Skeletal muscle cell (primary cell): Measurements from ENCODE around the gene SBNO1.

Experiments used
- DNase-seq: peaks from one replicate; pipeline ENCODE4 v3.0.0-alpha.2; 2010; ENCODE audit warnings: low read depth
- H3K4me3 ChIP-seq: 2 replicates; pipeline ENCODE4 v1.5.1; 2011; ENCODE audit warnings: low read depth, mild to moderate bottlenecking, control low read depth, low read length, moderate library complexity

Gene SBNO1

DNA sequence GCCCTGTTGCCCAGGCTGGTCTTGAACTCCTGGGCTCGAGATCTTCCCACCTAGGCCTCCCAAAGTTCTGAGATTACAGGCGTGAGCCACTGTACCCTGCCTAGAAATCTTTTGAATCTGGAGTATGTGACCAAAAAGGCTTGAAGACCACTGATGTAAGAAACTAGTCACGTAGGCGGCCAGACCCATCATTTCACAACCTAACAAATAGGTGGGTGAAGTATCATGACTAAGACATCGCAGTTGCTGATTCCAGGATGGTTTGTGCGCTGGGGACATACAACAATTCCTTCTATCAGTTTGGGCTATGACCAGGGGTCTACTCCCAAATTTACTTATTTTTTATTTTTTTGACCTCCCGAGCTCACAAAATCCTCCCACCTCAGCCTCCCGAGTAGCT lies 81.2 kb downstream of the SBNO1 start:
- H3K4me3 ChIP-seq = no peak overlapping the region
- DNase-seq = no peak

DNA sequence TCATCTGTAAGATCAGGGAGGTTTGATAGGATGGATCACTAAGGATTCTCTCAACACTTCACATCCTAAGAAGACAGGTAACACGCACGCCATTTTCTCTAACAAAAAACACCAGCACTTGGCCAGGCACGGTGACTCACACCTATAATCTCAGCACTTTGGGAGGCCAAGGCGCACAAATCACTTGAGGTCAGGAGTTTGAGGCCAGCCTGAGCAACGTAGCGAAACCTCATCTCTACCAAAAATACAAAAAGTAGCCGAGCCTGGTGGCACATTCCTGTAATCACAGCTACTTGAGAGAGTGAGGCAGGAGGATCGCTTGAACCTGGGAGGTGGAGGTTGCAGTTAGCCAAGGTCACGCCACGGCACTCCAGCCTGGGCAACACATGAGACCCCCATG lies 82.5 kb downstream of the SBNO1 start:
- H3K4me3 ChIP-seq = no peak overlapping the region
- DNase-seq = no peak

DNA sequence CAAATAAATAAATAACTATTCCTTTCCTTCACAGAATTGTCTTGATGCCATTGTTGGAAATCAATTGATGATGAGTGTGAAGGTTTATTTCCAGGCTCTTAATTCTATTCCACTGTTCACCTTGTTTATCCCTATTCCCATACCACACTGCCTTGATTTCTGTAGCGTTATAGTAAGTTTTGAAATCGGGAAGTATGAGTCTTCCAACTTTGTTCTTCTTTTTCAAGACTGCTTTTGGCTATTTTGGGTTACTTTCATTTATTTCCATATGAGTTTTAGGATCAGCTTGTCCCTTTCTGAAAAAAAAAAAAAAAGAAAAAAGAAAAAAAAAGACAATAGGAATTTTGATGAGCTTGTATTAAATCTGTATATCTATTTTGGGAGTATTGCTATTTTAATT lies 83.7 kb downstream of the SBNO1 start:
- no peak for DNase-seq

DNA sequence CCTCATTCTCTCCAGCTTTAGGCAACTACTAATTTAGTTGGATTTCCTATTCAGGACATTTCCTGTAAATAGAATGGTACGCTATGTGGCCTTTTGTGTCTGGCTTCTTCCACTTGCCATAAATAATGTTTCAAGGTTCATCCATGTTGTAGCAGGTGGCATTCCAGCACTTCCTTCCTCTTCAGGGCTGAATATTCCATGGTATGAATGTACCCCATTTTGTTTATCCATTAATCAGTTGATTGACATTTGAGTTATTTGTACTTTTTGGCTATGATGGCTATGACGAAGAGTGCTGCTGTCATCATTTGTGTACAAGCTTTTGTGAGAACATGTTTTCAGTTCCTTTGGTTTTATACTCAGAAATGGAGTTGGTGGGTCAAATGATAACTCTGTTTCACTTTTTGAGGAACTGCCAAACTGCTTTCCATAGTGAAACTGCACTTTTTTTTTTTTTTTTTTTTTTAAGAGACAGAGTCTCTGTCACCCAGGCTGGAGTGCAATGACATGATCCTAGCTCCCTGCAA lies 86.5 kb downstream of the SBNO1 start:
- no peak overlapping the region for H3K4me3 ChIP-seq
- no peak for DNase-seq

More for the DNA sequence above, 83.7 kb downstream of the SBNO1 start:
- H3K4me3 ChIP-seq = no peak overlapping the region

DNA sequence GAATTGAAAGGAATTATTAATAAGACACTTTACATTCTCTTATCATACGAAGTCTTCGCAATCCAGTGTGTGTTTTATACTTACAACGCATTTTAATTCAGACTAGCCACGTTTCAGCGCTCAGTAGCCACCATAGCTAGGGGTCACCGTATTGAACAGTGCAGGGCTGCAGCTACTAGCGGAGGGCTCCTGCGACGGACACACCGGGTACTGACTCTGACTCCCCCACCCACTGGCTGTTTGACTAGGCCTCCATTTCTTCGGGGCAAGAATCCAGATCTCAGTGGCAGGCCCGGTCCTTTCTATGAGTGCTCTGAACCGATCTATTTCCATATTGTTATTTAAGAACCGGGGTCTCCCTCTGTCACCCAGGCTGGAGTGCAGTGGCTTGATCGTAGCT lies 91.5 kb downstream of the SBNO1 start:
- H3K4me3 ChIP-seq = no peak overlapping the region
- DNase-seq = no peak

DNA sequence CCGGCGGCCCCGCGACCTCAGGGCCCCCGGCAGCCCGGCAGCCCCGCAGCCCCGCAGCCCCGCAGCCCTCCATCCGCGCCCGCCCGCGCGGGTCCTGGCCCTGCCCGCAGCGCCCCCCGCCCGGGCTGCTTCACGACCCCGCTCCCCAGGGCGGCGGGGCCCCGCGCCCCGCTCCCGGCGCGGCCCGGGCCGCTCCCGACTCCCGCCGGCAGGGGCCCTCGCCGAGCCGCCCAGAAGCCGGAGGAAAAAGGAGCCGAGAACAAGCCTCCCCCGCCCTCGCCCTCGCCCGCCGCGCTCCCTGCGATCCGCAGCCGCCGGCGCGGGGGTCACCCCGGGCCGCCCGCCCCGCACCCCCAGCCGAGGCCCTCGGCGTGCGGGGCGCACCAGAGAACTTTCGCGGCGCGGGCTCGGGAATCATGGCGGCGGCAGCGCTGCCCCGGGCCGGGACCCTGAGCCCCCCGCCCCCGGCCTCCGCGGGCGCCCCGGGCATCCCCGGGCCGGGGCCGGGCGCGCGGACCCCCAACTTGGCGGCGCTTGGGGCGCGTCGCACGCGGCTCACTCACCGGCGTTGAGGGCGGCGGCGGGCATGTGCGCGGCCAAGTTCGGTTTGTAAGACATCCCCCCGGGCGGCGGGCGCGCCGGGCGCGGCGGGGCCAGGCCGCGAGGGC lies 93.5 kb downstream of the SBNO1 start:
- peak overlapping the region; percentile 82 for H3K4me3 ChIP-seq
- DNase-seq = no peak

DNA sequence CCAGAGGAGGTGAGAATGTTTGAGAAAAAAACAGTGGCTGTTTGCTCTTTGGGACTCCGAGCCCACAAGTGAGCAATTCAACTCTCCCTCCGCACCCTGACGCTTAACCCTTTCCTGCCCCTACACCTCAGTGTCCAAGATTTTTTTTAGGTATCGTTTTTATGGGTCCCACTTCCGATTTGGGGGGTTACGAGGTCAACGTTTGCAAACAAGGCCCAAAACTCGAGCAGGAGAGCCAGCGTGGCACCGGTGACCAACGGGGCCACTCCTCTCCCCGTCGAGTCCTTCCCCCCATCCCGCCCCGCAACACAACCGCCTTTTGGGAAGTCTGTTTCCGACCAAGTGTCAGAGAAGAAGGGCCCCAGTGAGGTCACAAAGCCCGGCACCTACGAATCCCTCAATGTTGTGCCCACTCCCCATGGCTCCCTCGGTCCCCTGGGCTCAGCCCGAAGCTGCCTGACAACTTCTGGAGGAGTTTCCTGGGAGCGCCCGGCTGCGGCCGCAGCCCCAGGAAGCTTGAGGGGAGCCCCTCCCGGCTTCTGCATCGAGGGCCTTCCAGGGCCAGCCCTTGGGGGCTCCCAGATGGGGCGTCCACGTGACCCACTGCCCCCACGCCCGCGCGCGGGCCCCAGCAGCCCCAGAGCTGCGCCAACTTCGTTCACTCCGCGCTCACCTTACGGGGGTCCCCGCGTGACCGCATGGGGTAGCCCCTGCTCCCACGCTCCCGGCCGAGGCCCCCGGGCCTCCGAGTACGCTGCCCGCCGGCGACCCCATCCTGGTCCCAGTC lies 94.2 kb downstream of the SBNO1 start:
- peak overlapping the region; percentile 82 for H3K4me3 ChIP-seq
- DNase-seq = no peak

DNA sequence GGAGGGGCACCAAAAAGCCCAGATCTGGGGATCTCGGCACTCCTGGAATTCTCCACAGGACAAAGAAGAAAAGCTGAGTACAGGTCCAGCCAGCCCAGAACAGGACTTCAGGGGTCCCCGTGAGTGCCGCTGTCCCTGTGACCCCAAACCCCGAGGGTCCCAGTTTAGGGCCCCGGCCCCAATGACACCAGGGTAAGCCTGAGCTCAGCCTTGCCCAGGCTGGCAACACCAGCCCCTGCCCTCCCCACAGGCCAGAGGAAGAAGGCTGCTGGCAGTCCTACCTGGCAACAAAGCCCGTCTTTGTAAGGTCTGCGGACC lies 94.8 kb downstream of the SBNO1 start:
- H3K4me3 ChIP-seq = peak overlapping the region; percentile 82
- no peak for DNase-seq

DNA sequence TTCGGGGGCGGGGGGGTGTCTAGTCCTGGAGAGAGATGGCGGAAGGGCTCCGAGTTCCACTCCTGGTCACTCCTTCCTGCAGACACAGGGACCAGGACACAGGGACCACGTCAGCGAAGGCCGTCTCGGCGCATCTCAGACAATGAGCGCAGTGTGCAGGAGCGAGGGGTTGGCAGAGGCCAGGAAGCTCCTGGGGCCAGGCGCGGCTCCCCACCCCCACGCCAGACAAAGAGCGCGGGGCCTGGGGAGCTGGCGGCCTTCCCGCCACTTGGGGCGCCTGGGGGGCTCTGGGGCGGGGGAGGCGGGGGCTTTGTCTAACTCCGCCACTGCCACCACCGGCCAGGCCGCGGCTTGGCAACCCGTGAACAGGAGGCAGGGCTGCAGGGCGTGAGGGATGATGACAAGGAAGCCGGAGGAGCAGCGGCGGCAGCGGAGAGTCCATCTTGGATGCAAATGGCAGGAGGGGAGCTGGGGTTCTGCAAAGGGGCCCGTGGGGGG lies 95.2 kb downstream of the SBNO1 start:
- peak overlapping the region; percentile 82 for H3K4me3 ChIP-seq
- DNase-seq = peak; percentile 39

DNA sequence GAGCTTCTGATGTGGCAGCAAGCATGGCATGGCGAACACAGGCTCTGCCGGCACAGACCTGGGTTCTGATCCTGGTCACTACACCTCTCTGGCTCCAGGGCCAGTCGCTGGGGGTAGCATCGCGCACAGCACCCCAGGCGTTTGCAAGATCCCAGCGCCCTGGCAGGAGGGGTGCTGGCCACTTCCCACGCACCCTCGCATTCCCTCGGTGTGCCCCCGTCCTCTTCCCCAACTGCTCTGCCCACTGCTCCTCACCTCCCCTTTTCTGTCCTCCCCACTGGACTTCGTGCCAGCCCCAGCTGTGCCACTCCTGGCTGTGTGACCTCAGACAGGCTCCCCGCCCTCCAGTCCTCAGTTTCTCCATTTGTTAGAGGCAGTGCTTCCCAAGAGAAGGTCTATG lies 95.8 kb downstream of the SBNO1 start:
- DNase-seq = no peak
- peak overlapping the region; percentile 82 for H3K4me3 ChIP-seq

DNA sequence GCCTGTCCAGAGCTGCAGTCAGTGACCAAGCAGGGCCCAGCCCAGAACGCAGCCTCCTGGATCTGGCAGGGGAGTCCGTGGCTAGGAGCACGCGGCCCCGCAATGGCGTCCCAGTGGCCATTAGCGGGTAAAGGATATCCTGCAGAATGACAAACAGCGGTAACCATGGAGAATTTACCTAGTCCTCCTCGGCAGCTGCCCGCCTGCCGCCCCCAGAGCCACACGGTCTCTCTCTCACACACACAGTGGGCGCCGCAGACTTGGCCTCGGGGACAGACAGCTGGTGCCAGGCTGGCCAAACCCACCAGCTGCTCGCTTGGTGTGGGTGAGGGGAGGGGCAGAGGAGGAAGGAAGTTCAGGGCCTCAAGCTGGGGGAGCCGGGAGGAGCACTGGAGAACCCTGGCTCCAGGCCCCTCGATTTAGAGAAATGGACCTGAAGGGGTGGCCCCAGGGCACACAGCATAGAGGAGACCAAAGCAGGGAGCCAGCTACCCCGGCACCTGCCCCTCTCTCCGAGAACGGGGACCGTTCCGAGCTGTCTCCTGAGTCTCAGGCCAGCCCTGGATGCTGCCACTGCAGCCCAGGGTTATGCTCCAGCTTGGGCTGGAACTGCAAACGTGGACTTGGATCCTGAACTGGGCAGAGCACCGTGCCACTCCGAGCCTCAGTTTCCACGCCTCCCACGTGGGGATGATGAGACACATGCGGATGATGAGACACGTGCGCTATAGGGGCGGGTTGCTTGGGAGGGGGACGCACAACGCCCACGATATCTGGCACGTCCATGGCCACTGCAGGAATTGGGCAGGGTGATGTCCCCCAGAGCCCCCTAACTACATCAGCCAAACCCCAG lies 96.4 kb downstream of the SBNO1 start:
- DNase-seq = peak; percentile 31
- peak overlapping the region; percentile 7 for H3K4me3 ChIP-seq

DNA sequence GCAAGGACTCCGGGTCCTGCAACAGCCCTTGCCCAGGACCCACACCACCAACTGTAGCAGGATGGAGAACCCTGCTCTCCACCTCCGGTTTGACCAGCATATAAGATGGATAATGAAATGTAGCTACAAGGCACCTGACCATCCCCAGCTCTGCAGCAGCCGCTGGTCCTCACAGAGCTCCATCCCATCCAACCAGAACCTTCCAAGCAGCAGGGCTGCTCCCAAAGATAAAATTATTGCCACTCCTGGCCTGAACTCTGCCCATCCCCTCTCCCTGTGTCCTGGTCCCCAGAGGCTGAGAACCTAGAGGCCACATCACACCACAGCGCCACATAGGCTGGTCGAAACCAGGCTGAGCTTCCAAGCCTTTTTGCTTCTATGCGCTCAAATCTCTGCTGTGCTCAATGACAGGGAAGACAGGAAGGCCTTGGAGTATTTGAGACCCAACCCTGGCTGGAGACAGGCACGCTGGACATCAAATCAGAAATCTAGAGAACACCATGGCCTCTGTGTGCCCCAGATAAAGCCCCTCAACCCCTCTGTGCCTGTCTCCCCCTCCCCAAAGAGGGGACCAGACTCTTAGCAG lies 97.2 kb downstream of the SBNO1 start:
- no peak for DNase-seq
- peak overlapping the region; percentile 7 for H3K4me3 ChIP-seq

DNA sequence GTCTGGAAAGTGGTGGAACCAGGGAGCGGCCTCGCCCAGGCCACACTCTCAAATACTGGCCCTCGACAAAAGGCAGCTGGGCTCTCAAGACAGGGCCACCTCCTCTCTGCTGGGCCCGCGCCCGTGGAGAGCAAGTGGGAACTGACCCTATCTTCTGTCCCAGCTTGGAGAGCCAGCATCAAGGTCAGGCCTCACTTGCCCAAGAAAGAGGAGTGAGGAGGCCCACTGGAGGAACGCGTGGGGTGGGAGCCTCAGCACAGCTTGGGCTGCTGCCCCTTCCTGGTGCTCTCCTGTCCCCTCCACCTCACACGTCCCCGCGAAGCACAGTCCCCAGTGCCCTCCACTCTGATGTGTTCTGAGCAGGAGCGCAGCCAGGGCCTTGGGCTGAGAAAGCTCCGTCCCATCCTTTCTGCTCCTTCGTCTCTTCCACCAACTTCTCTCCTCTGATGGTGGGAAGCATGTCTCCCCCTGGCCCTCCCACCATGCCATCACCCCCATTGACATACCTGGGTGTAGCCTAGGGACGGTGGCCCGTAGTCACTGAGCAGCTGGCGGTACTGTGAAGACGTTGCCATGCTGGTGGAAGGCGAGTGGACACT lies 97.9 kb downstream of the SBNO1 start:
- no peak overlapping the region for H3K4me3 ChIP-seq
- no peak for DNase-seq

DNA sequence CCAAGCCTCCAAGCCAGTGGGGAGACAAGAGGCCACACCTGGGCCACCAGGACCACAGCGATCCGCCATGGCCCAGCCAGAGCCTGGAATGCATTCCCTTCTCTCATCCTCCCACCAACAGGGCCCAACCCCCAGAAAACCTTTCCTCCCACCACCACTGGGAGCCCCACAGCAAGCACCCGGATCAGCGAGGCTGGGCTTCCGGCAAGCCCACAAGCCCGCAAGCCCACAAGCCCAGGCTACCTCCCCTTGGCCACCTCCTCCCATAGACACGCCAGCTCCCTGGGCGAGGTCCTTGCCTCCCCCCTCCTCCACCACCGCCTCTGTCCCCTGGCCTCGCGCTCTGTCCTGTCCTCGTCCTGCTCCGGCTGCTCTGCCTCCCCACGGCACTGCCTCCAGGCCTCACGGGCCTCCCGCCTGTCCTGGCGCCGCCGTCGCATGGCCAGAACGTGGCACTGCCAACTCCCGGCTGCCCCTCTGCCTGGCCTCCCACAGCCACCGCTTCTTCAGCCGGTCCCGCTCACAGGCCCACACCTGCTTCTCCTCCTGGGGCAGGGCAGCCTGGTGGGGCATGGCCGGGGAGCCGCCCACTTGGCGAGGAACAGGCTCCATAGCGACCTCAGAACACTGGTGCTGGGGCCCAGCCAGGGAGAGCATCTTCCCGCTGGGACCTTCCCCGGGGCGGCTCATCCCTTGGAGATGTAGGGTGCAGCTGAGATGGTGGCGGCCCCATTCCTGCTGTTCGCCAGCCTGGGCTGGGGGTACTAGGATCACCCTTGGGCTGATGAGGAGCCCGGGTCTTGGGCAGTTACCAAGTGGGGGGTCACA lies 98.6 kb downstream of the SBNO1 start:
- no peak overlapping the region for H3K4me3 ChIP-seq

DNA sequence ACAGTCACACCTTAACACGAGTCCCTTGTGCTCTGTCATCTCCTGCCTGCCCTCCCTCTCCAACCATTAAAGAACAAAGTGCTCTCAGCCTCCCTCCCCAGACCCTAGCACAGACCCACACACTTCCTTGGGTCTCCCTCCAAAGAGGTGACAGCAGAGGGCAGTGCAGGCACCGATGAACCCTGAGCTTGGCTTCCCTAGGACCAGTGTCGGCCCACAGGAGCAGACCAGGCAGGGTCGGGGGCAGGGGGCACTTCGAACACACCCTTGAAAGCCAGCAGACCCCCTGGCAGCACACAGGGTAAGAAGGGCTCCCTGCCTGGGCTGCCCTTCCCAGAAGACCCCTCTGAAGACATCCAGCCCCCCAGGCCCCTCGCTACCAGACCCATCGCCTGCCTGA lies 100.0 kb downstream of the SBNO1 start:
- no peak for DNase-seq
- no peak overlapping the region for H3K4me3 ChIP-seq

More for the DNA sequence above, 98.6 kb downstream of the SBNO1 start:
- no peak for DNase-seq

DNA sequence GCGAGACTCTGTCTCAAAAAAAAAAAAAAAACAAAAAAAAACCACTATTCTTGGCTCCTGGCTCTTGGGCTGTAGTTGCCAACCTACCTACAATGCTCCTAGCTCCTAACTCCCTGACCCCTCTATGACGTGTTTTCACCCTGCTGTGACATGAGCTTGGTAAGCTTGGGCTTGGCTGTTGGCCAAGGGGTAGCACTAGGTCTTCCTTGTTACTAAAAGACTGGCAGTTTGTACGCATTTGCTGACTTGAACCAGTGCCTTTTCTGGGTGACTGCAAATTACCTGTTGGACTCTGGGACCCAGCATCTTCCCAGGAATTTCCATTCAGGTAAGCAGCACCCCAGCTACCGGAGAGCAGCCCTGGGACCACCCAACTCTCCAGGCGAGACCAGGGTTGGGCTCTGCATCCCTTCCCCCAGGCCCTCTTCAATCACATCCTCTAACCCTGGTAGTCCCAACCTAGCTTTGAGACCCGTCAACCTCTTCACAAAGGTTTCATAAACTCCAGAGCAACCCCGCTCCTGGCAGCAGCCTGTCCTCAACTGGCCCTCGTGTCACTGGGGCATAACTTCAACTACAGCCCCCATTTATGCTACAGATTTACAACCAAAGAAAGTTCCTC lies 101.3 kb downstream of the SBNO1 start:
- H3K4me3 ChIP-seq = no peak overlapping the region
- DNase-seq = no peak

DNA sequence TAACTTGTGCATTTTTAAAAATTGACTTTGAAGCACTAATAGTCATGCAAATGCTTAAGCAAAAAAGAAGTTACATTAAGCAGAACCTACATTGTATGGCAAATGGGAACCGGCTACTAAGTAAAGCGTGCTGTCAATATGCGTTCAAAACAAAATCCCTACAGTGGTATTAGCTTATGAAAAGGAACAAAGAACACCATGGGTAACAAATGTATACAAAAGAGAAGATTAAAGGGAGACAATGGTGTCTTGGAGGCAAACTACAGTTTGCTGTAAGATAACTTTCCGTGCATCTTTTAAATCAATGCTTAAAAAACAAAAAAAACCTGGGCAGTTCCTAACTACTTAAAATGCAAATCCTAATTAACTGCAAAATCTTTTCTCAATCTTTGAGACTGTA lies 103.5 kb downstream of the SBNO1 start:
- no peak for DNase-seq
- no peak overlapping the region for H3K4me3 ChIP-seq

DNA sequence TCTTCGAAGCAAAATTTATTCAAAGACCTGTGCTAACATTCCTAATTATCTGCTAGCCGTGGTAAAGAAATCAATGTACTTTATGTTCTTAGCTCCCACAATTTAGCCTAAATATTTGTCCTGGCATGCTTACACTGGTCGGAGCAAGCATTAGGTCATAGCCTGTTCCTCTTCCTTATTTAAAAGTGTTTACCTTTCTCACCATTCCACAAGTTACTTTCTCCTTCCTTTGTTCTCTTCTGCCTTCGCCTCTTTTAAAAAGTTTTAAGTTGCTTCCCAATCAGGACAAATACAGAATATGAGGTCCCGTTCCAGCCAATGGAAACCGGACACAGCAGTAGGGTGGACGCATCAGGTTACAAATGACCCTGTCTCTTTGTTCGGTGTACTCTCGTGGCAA lies 104.6 kb downstream of the SBNO1 start:
- no peak for DNase-seq
- H3K4me3 ChIP-seq = no peak overlapping the region
